H1 (cell line): Measurements from ENCODE around the gene EXOSC10. TPM values are rescaled to one million over a fixed set of nuclear protein-coding genes. Genes with fewer than 3 reads are reported as not detected.

Experiments
- CTCF ChIA-PET: fragments of 300-600 bp; sonication (Branson Sonifier 250); formaldehyde crosslinking; loops from one replicate; lab custom pipeline; 2021; ENCODE audit not compliant: partially characterized antibody; lab: Charles Lee
- POLR2A ChIA-PET: fragments of 300-600 bp; sonication (Branson Sonifier 250); formaldehyde crosslinking; loops from one replicate; lab custom pipeline; 2021; ENCODE audit warnings: inconsistent platforms; ENCODE audit not compliant: partially characterized antibody; lab: Charles Lee
- DNase-seq, 2 experiments: peaks; one replicate each; pipeline versions ENCODE4 v3.0.0 to v3.0.0-alpha.2; 2010 to 2022; ENCODE audit warnings: low spot score in 2 of 2, low read depth in 1 of 2, mixed read lengths in 1 of 2
- FAIRE-seq: peaks from 2 replicates; lab custom pipeline; 2011; peaks lifted over from hg19 to GRCh38; lab: Jason Lieb, UNC
- H2AFZ ChIP-seq: 2 replicates; pipeline ENCODE4 v1.8.1; 2012; ENCODE audit warnings: low read length, inconsistent platforms
- H2AK5ac ChIP-seq: 2 replicates; pipeline ENCODE4 v1.6.1; 2013; ENCODE audit warnings: low read depth, low read length
- H2BK120ac ChIP-seq: replicated peaks from 2 replicates; pipeline ENCODE3; 2013; ENCODE audit warnings: low read depth, low read length, inconsistent platforms
- H2BK12ac ChIP-seq: 2 replicates; pipeline ENCODE4 v1.6.1; 2013; ENCODE audit warnings: low read depth, low read length
- H2BK15ac ChIP-seq: 2 replicates; pipeline ENCODE4 v1.6.1; 2013; ENCODE audit warnings: low read length
- H2BK20ac ChIP-seq: 2 replicates; pipeline ENCODE4 v1.6.1; 2013; ENCODE audit warnings: low read length
- H2BK5ac ChIP-seq: 2 replicates; pipeline ENCODE4 v1.6.1; 2013; ENCODE audit warnings: low read depth, low read length
- H3K14ac ChIP-seq: 2 replicates; pipeline ENCODE4 v1.6.1; 2013; ENCODE audit warnings: inconsistent platforms; ENCODE audit not compliant: insufficient read length
- H3K18ac ChIP-seq: 2 replicates; pipeline ENCODE4 v1.6.1; 2013; ENCODE audit warnings: low read length; ENCODE audit errors: extremely low read depth
- H3K23ac ChIP-seq: 2 replicates; pipeline ENCODE4 v1.6.1; 2013; ENCODE audit warnings: inconsistent platforms; ENCODE audit not compliant: insufficient read length
- H3K23me2 ChIP-seq: 2 replicates; pipeline ENCODE4 v1.6.1; 2013; ENCODE audit warnings: low read depth, low read length
- H3K27ac ChIP-seq: 2 replicates; pipeline ENCODE4 v1.6.1; 2011; ENCODE audit warnings: low read depth, low read length, inconsistent platforms
- H3K27me3 ChIP-seq, 4 experiments: replicated peaks in 1 of 4; 1 replicate in 1 of 4; 2 replicates in 3 of 4; pipeline versions ENCODE4 v1.6.1 to v1.8.1; 2011 to 2013; ENCODE audit warnings: low read length in 3 of 4, mild to moderate bottlenecking in 3 of 4, inconsistent platforms in 2 of 4, mixed read lengths in 2 of 4, moderate library complexity in 1 of 4; ENCODE audit not compliant: control insufficient read depth in 3 of 4, insufficient read depth in 3 of 4; ENCODE audit errors: extremely low read depth in 1 of 4
- H3K36me3 ChIP-seq, 4 experiments: 2 replicates each; pipeline versions ENCODE4 v1.6.1 to v1.8.1; 2011 to 2013; ENCODE audit warnings: mild to moderate bottlenecking in 4 of 4, low read length in 3 of 4, moderate library complexity in 2 of 4, control low read depth in 1 of 4, inconsistent platforms in 1 of 4; ENCODE audit not compliant: insufficient read depth in 4 of 4, control insufficient read depth in 2 of 4
- H3K4ac ChIP-seq: replicated peaks from 2 replicates; pipeline ENCODE3; 2013; ENCODE audit warnings: low read length, low read depth, mixed read lengths, inconsistent platforms; ENCODE audit not compliant: insufficient read length
- H3K4me1 ChIP-seq, 4 experiments: replicated peaks in 1 of 4; 1 replicate in 1 of 4; 2 replicates in 3 of 4; pipeline versions ENCODE4 v1.6.1 to v1.8.1; 2011 to 2013; ENCODE audit warnings: low read length in 3 of 4, inconsistent platforms in 2 of 4, mixed read lengths in 1 of 4; ENCODE audit not compliant: insufficient read depth in 4 of 4, control insufficient read depth in 3 of 4
- H3K4me2 ChIP-seq, 2 experiments: 2 replicates each; pipeline versions ENCODE4 v1.6.1 to v1.8.1; 2011 to 2013; ENCODE audit warnings: low read depth in 2 of 2, low read length in 2 of 2, control low read depth in 1 of 2, inconsistent platforms in 1 of 2, mild to moderate bottlenecking in 1 of 2; ENCODE audit not compliant: insufficient read depth in 1 of 2
- H3K4me3 ChIP-seq, 4 experiments: fragments of 200-600, 300-600 bp in 1 of 4; sonication (generic), shearing (Covaris generic), sonication (Bioruptor Twin) in 1 of 4; 2 replicates each; pipeline versions ENCODE4 v1.5.1 to v1.8.1; 2011 to 2016; ENCODE audit warnings: low read length in 4 of 4, low read depth in 3 of 4, control low read depth in 2 of 4, inconsistent platforms in 2 of 4, mild to moderate bottlenecking in 2 of 4, mixed read lengths in 1 of 4, moderate library complexity in 1 of 4; ENCODE audit not compliant: insufficient read depth in 2 of 4; ENCODE audit errors: extremely low read depth in 1 of 4
- H3K56ac ChIP-seq: replicated peaks from 2 replicates; pipeline ENCODE3; 2013; ENCODE audit warnings: low read depth, mild to moderate bottlenecking, mixed read lengths, low read length, inconsistent platforms; ENCODE audit not compliant: insufficient read length
- H3K79me1 ChIP-seq: 2 replicates; pipeline ENCODE4 v1.6.1; 2013; ENCODE audit warnings: low read depth, low read length, control low read depth
- H3K79me2 ChIP-seq, 2 experiments: 2 replicates each; pipeline versions ENCODE4 v1.6.1 to v1.8.1; 2012 to 2013; ENCODE audit warnings: low read length in 2 of 2, mild to moderate bottlenecking in 2 of 2, inconsistent platforms in 1 of 2; ENCODE audit not compliant: insufficient read depth in 2 of 2, control insufficient read depth in 1 of 2
- H3K9ac ChIP-seq, 4 experiments: replicated peaks in 1 of 4; 1 replicate in 1 of 4; 2 replicates in 3 of 4; pipeline versions ENCODE4 v1.6.1 to v1.8.1; 2011 to 2013; ENCODE audit warnings: low read depth in 3 of 4, low read length in 3 of 4, control low read depth in 2 of 4, mild to moderate bottlenecking in 2 of 4, moderate library complexity in 2 of 4, inconsistent platforms in 1 of 4; ENCODE audit errors: extremely low read depth in 1 of 4
- H3K9me3 ChIP-seq, 2 experiments: 2 replicates each; pipeline versions ENCODE4 v1.6.1 to v1.8.1; 2012 to 2013; ENCODE audit warnings: mild to moderate bottlenecking in 2 of 2, moderate library complexity in 2 of 2, control low read depth in 1 of 2, inconsistent platforms in 1 of 2, low read depth in 1 of 2, low read length in 1 of 2, mixed read lengths in 1 of 2; ENCODE audit not compliant: insufficient read depth in 2 of 2
- H4K20me1 ChIP-seq, 2 experiments: replicated peaks in 1 of 2; 2 replicates each; pipeline versions ENCODE3 to v1.8.1; 2011 to 2013; ENCODE audit warnings: inconsistent platforms in 2 of 2, low read length in 2 of 2, mild to moderate bottlenecking in 1 of 2; ENCODE audit not compliant: insufficient read depth in 2 of 2, control insufficient read depth in 1 of 2
- H4K5ac ChIP-seq: 2 replicates; pipeline ENCODE4 v1.6.1; 2013; ENCODE audit warnings: low read length, low read depth, mixed read lengths, inconsistent platforms; ENCODE audit not compliant: insufficient read length
- H4K8ac ChIP-seq: 2 replicates; pipeline ENCODE4 v1.8.0; 2013; ENCODE audit warnings: mild to moderate bottlenecking, moderate library complexity, low read length, inconsistent platforms; ENCODE audit not compliant: insufficient read depth; ENCODE audit errors: extremely low read depth
- H4K91ac ChIP-seq: replicated peaks from 2 replicates; pipeline ENCODE3; 2013; ENCODE audit warnings: low read length, mixed read lengths, inconsistent platforms; ENCODE audit not compliant: insufficient read length
- ATF3 ChIP-seq: IDR thresholded peaks from 2 replicates; pipeline ENCODE4 v1.6.1; 2011; ENCODE audit warnings: low read depth, mild to moderate bottlenecking, low read length; ENCODE audit not compliant: insufficient read depth
- CBX8 ChIP-seq: fragments of 300-800, 300-1000 bp; sonication (generic); IDR thresholded peaks from 2 replicates; pipeline ENCODE4 v1.7.1; 2016; ENCODE audit warnings: low read depth, low read length, borderline replicate concordance
- CTCF ChIP-seq, 3 experiments: IDR thresholded peaks; 1 replicate in 2 of 3; 2 replicates in 1 of 3; pipeline versions ENCODE4 v1.5.1 to v1.6.1; 2011; ENCODE audit warnings: low read length in 3 of 3, mild to moderate bottlenecking in 3 of 3, inconsistent platforms in 2 of 3, low read depth in 1 of 3, moderate library complexity in 1 of 3; ENCODE audit not compliant: insufficient read depth in 1 of 3; ENCODE audit errors: control extremely low read depth in 1 of 3
- JUN ChIP-seq: IDR thresholded peaks from 2 replicates; pipeline ENCODE4 v1.6.1; 2011; ENCODE audit warnings: low read depth, mild to moderate bottlenecking, improper control_type of control experiment, low read length
- RAD21 ChIP-seq, 2 experiments: IDR thresholded peaks in 1 of 2; conservative IDR thresholded peaks in 1 of 2; 2 replicates each; pipeline ENCODE4 v1.6.1; 2011; ENCODE audit warnings: low read depth in 2 of 2, low read length in 2 of 2, improper control_type of control experiment in 1 of 2, inconsistent platforms in 1 of 2, mild to moderate bottlenecking in 1 of 2, moderate library complexity in 1 of 2
- SAP30 ChIP-seq: fragments of 300-600 bp; sonication (generic); IDR thresholded peaks from 2 replicates; pipeline ENCODE4 v1.7.1; 2012; ENCODE audit warnings: low read length, moderate library complexity, mild to moderate bottlenecking, inconsistent platforms; ENCODE audit not compliant: insufficient read depth, insufficient replicate concordance
- WGBS, 2 experiments: shearing (Covaris generic) in 1 of 2; methylation state at CpG; one replicate each; pipeline versions ENCODE4 v1.1.6 to v1.1.7; 2013 to 2015; ENCODE audit warnings: low lambda C conversion rate in 2 of 2, mixed read lengths in 2 of 2, inconsistent platforms in 1 of 2, low coverage in 1 of 2, missing lambda C conversion rate in 1 of 2; ENCODE audit not compliant: insufficient replicate concordance in 2 of 2, insufficient coverage in 1 of 2, insufficient read length in 1 of 2; ENCODE audit errors: extremely low coverage in 1 of 2, missing lambda C conversion rate in 1 of 2; 5-methylcytosine and 5-hydroxymethylcytosine counted together
- polyA plus RNA-seq, 7 experiments: library from polyadenylated mRNA; depleted of rRNA in 3 of 7; stranded (reverse) in 5 of 7; unstranded in 2 of 7; fragments of >200 nt in 5 of 7; fragments of 200-250 nt in 2 of 7; gene quantifications; 1 replicate in 5 of 7; 2 replicates in 1 of 7; 4 replicates in 1 of 7; pipeline versions ENCODE4 v1.2.1 to v1.2.3, GENCODE V29; 2011 to 2013; ENCODE audit warnings: missing spikeins in 2 of 7, mixed read lengths in 2 of 7
- total RNA-seq: library from RNA; stranded (reverse); fragmentation: NEBNext Ultra II Directional; extraction: Animal tissue kit (Norgen Biotek cat#: 25700); gene quantifications from 2 replicates; pipeline ENCODE4 v1.2.1, GENCODE V29; 2021

Gene EXOSC10
- total and polyA plus RNA-seq, 2 of the 8 experiments (the other 6 are each of a cell fraction or from before 2014, with no cell fraction given) = 57.9 to 86.1 TPM

- Histone ChIP-seq H3K23me2 (no peaks in the 10 kb centered on the region), H3K18ac (no peak overlapping the region), H2AK5ac (no peak overlapping the region), H3K9ac (no peak overlapping the region)
- TF ChIP-seq RAD21 (IDR thresholded peaks at IDR 0.05 in 1 of 2, conservative IDR thresholded peaks at IDR 0.05 in 1 of 2; ENCODE audit: low read depth in 2 of 2, low read length in 2 of 2) (no peak), JUN (no peak), CTCF (IDR thresholded peaks at IDR 0.05; ENCODE audit: control extremely low read depth in 1 of 3, insufficient read depth in 1 of 3, low read depth in 1 of 3, low read length in 3 of 3) (peak in 1 of 3 experiments; percentile 4; a peak in 1 of 4 replicates), CBX8 (no peak), ATF3 (no peak), SAP30 (no peak)
- TF ChIP-seq, all 59 proteins: peak for 1
- Histone ChIP-seq H4K20me1 (peaks cover 0 to 2% of the 10 kb centered on the region in 2 experiments), H4K8ac (no peak overlapping the region), H2BK20ac (no peak overlapping the region), H3K36me3 (peaks cover 25 to 81% (median 60%) of the 10 kb centered on the region in 4 experiments), H4K5ac (no peak overlapping the region), H2BK120ac (no peak overlapping the region), H3K9me3 (no peaks in the 10 kb centered on the region), H3K27me3 (no peaks in the 10 kb centered on the region), H3K4me2 (no peak overlapping the region), H3K27ac (no peak overlapping the region), H3K4me3 (no peak overlapping the region), H3K14ac (no peak overlapping the region), H3K56ac (no peak overlapping the region), H2AFZ (no peak overlapping the region), H4K91ac (no peak overlapping the region), H3K79me2 (no peaks in the 10 kb centered on the region), H3K23ac (no peak overlapping the region), H2BK5ac (no peak overlapping the region), H2BK12ac (no peak overlapping the region), H3K4me1 (no peaks in the 10 kb centered on the region), H3K79me1 (no peaks in the 10 kb centered on the region; the same call in 1 of the 2 replicates), H2BK15ac (no peak overlapping the region), H3K4ac (no peak overlapping the region)
- ChIA-PET CTCF (interaction anchor here (0.6 to 2.7 kb wide), 9 partner anchors 13 to 159 kb away, joined by 3 to 10 read pairs (median 4); no protein-coding TSS in a partner anchor), POLR2A (interaction anchor here (0.7 to 1.4 kb wide), 2 partner anchors 34 to 62 kb away, joined by 3 to 4 read pairs; partner anchors contain the start of gene EXOSC10)
- 93% methylated on average over 8 of the region's 8 CpGs; no CpG with 5 or more reads in 1 of the 2 experiments for WGBS, 2 experiments
- FAIRE-seq (no peak), DNase-seq (no peak)
Measured at GRCh38 chr1:11132563-11133293, 33.1 kb upstream of the EXOSC10 start.
